GM12878 (cell line): ENCODE results near the gene BIRC3. TPM values are rescaled to one million over a fixed set of nuclear protein-coding genes. Genes with fewer than 3 reads are reported as not detected.

Experiments used
- CHD4 ChIP-seq: fragments of 200-600 bp; sonication (generic); IDR thresholded peaks from 2 replicates; pipeline ENCODE4 v1.6.1; 2016; ENCODE audit warnings: mild to moderate bottlenecking
- E2F4 ChIP-seq: IDR thresholded peaks from 2 replicates; pipeline ENCODE4 v1.6.1; 2012; ENCODE audit warnings: low read depth, low read length, improper control_type of control experiment
- MTA3 ChIP-seq: IDR thresholded peaks from 2 replicates; pipeline ENCODE4 v1.6.1; 2012; ENCODE audit warnings: low read length, inconsistent platforms, borderline replicate concordance
- POLR2AphosphoS5 ChIP-seq: IDR thresholded peaks from 2 replicates; pipeline ENCODE4 v1.6.1; 2011; ENCODE audit warnings: mild to moderate bottlenecking, low read length, inconsistent platforms
- POU2F2 ChIP-seq: IDR thresholded peaks from 3 replicates; pipeline ENCODE4 v1.6.1; 2011; ENCODE audit warnings: low read depth, mild to moderate bottlenecking, low read length, borderline replicate concordance
- RB1 ChIP-seq: fragments of 450-650 bp; formaldehyde crosslinking; IDR thresholded peaks from 2 replicates; pipeline ENCODE4 v1.6.1; 2017; ENCODE audit warnings: mild to moderate bottlenecking, borderline replicate concordance
- ZBTB4 ChIP-seq: fragments of 450-650 bp; formaldehyde crosslinking; IDR thresholded peaks from 2 replicates; pipeline ENCODE4 v1.4.0; 2022; ENCODE audit warnings: mild to moderate bottlenecking, moderate library complexity
- ZNF24 ChIP-seq: fragments of 450-650 bp; IDR thresholded peaks from 2 replicates; pipeline ENCODE4 v1.6.1; 2017; ENCODE audit warnings: antibody characterized with exemption, mild to moderate bottlenecking
- ZNF274 ChIP-seq: IDR thresholded peaks from one replicate; pipeline ENCODE4 v1.8.0; 2011; ENCODE audit not compliant: insufficient read length, insufficient read depth
- polyA plus RNA-seq, 11 experiments: library from polyadenylated mRNA; depleted of rRNA in 4 of 11; unstranded in 6 of 11; stranded (reverse) in 5 of 11; fragments of >200 nt; fragmentation: Nextera tagmentation in 4 of 11; fragmentation: Illumina TruSeq in 1 of 11; extraction: Ambion mirVana in 4 of 11; extraction: Trizol in 1 of 11; gene quantifications; 1 replicate in 1 of 11; 2 replicates in 10 of 11; pipeline versions ENCODE4 v1.2.1 to v1.2.3, GENCODE V29; 2011 to 2016; ENCODE audit warnings: inconsistent platforms in 2 of 11, missing spikeins in 2 of 11, low read depth in 1 of 11
- total RNA-seq, 4 experiments: library from RNA; depleted of rRNA in 3 of 4; stranded (reverse); fragments of >200 nt in 3 of 4; fragmentation: Illumina TruSeq in 1 of 4; extraction: Trizol in 1 of 4; gene quantifications; 2 replicates each; pipeline versions ENCODE4 v1.2.1 to v1.2.3, GENCODE V29; 2013 to 2021

BIRC3 gene
- total and polyA plus RNA-seq, 10 of the 15 experiments (the other 5 are each of a cell fraction or from before 2014, with no cell fraction given): 42.1 to 351 (median 83.7) TPM

- TF ChIP-seq E2F4: no peak
- peak; percentile 96 for TF ChIP-seq POU2F2
- TF ChIP-seq MTA3: peak; percentile 97
- TF ChIP-seq ZNF274: no peak
- TF ChIP-seq POLR2AphosphoS5: peak; percentile 99
- TF ChIP-seq ZBTB4: no peak
- no peak for TF ChIP-seq CHD4
- 0 out of 2 replicates have a peak, but pooled peaks have one; percentile 4 for TF ChIP-seq ZNF24
- peak; percentile 79; the same call in 1 of the 2 replicates for TF ChIP-seq RB1
Measured at GRCh38 chr11:102317099-102317767, at the start of gene BIRC3 (continued).
